Gastrocnemius medialis (tissue), 4 donors: ENCODE measurements around the gene GJA10.

Experiments
- POLR2A ChIP-seq, 2 donors: fragments of 450-650 bp; IDR thresholded peaks; one replicate each; pipeline ENCODE4 v1.6.1; 2017; ENCODE audit warnings: antibody characterized with exemption in 2 of 2, mild to moderate bottlenecking in 2 of 2, moderate library complexity in 2 of 2
- TF ChIP-seq, protein P1 (sequence below), 5 experiments: fragments of 450-650 bp in 3 of 5; fragments of 200-600 bp in 2 of 5; sonication (generic) in 2 of 5; IDR thresholded peaks in 4 of 5; conservative IDR thresholded peaks in 1 of 5; 1 replicate in 4 of 5; 2 replicates in 1 of 5; pipeline ENCODE4 v1.5.1; 2016 to 2019; ENCODE audit warnings: antibody characterized with exemption in 5 of 5, mild to moderate bottlenecking in 3 of 5, moderate library complexity in 3 of 5

DNA sequence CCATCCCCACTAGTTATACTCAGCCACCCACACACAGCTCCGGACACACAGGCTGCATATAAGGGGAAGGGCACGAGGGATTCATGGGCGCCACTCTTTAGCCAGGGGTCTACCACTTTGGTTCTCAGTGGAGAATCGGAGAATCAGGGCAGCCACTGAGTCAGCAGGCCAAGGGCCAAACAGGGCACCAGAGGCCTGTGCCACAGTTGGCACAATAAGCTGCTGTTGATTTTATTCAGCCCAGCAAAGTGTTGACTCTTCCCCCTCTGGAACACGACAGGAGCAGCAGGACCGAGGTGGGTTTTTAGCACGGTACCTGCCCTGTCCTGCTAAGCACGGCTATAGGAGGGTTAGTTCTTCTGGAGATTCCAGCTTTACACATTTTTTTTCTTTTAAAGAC, 48.3 kb downstream of the GJA10 start:
- TF ChIP-seq, protein P1, sequence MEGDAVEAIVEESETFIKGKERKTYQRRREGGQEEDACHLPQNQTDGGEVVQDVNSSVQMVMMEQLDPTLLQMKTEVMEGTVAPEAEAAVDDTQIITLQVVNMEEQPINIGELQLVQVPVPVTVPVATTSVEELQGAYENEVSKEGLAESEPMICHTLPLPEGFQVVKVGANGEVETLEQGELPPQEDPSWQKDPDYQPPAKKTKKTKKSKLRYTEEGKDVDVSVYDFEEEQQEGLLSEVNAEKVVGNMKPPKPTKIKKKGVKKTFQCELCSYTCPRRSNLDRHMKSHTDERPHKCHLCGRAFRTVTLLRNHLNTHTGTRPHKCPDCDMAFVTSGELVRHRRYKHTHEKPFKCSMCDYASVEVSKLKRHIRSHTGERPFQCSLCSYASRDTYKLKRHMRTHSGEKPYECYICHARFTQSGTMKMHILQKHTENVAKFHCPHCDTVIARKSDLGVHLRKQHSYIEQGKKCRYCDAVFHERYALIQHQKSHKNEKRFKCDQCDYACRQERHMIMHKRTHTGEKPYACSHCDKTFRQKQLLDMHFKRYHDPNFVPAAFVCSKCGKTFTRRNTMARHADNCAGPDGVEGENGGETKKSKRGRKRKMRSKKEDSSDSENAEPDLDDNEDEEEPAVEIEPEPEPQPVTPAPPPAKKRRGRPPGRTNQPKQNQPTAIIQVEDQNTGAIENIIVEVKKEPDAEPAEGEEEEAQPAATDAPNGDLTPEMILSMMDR (IDR thresholded peaks at IDR 0.05 in 4 of 5, conservative IDR thresholded peaks at IDR 0.05 in 1 of 5): no peak
- no peak for TF ChIP-seq POLR2A (IDR thresholded peaks at IDR 0.05)
